Astrocyte (in vitro differentiated cells and primary cell): Measurements from ENCODE around the gene ARL15. TPM values are rescaled to one million over a fixed set of nuclear protein-coding genes. Genes with fewer than 3 reads are reported as not detected.

Source experiments
- DNase-seq: peaks from one replicate; pipeline ENCODE4 v3.0.0-alpha.2; 2010; ENCODE audit warnings: low read depth
- FAIRE-seq: peaks from 2 replicates; lab custom pipeline; 2011; peaks lifted over from hg19 to GRCh38; lab: Jason Lieb, UNC
- H2AFZ ChIP-seq: 2 replicates; pipeline ENCODE4 v1.6.0; 2012; ENCODE audit warnings: low read depth, low read length, inconsistent platforms
- H3K27ac ChIP-seq: 2 replicates; pipeline ENCODE4 v1.5.1; 2011; ENCODE audit warnings: low read depth, low read length, inconsistent platforms
- H3K27me3 ChIP-seq: 2 replicates; pipeline ENCODE4 v1.6.0; 2011; ENCODE audit warnings: low read length, inconsistent platforms; ENCODE audit not compliant: insufficient read depth
- H3K36me3 ChIP-seq: 2 replicates; pipeline ENCODE4 v1.5.1; 2011; ENCODE audit warnings: low read length, inconsistent platforms; ENCODE audit not compliant: insufficient read depth
- H3K4me1 ChIP-seq: 2 replicates; pipeline ENCODE4 v1.5.1; 2011; ENCODE audit warnings: low read length, inconsistent platforms; ENCODE audit not compliant: insufficient read depth
- H3K4me2 ChIP-seq: 2 replicates; pipeline ENCODE4 v1.6.0; 2012; ENCODE audit warnings: low read length, inconsistent platforms
- H3K4me3 ChIP-seq: 2 replicates; pipeline ENCODE4 v1.5.1; 2011; ENCODE audit warnings: low read depth, mild to moderate bottlenecking, low read length, inconsistent platforms; ENCODE audit not compliant: insufficient read depth
- H3K79me2 ChIP-seq: 2 replicates; pipeline ENCODE4 v1.6.0; 2012; ENCODE audit warnings: mild to moderate bottlenecking, low read length, inconsistent platforms; ENCODE audit not compliant: insufficient read depth
- H3K9ac ChIP-seq: 2 replicates; pipeline ENCODE4 v1.6.0; 2012; ENCODE audit warnings: mild to moderate bottlenecking, low read length, inconsistent platforms
- H3K9me3 ChIP-seq: 2 replicates; pipeline ENCODE4 v1.5.1; 2012; ENCODE audit warnings: low read depth, mild to moderate bottlenecking, low read length, inconsistent platforms; ENCODE audit not compliant: insufficient read depth
- H4K20me1 ChIP-seq: 2 replicates; pipeline ENCODE4 v1.6.0; 2012; ENCODE audit warnings: low read length, inconsistent platforms; ENCODE audit not compliant: insufficient read depth
- H3K27ac Mint-ChIP-seq: one replicate; pipeline ENCODE4 v1.8.0; 2021; ENCODE audit warnings: mild to moderate bottlenecking, mixed read lengths; ENCODE audit not compliant: unreplicated experiment
- H3K27me3 Mint-ChIP-seq: one replicate; pipeline ENCODE4 v1.8.0; 2021; ENCODE audit warnings: low read depth, mixed read lengths; ENCODE audit not compliant: unreplicated experiment
- H3K36me3 Mint-ChIP-seq: one replicate; pipeline ENCODE4 v1.8.0; 2021; ENCODE audit warnings: low read depth, mixed read lengths; ENCODE audit not compliant: unreplicated experiment
- H3K4me1 Mint-ChIP-seq: one replicate; pipeline ENCODE4 v1.8.0; 2021; ENCODE audit warnings: low read depth, mixed read lengths; ENCODE audit not compliant: unreplicated experiment
- H3K4me3 Mint-ChIP-seq: one replicate; pipeline ENCODE4 v1.8.0; 2021; ENCODE audit warnings: mild to moderate bottlenecking, moderate library complexity, mixed read lengths; ENCODE audit not compliant: unreplicated experiment
- H3K9me3 Mint-ChIP-seq: one replicate; pipeline ENCODE4 v1.8.0; 2021; ENCODE audit warnings: mild to moderate bottlenecking, mixed read lengths; ENCODE audit not compliant: unreplicated experiment
- CTCF ChIP-seq: IDR thresholded peaks from 2 replicates; pipeline ENCODE4 v1.5.1; 2011; ENCODE audit warnings: low read depth, mild to moderate bottlenecking, inconsistent platforms, low read length, moderate library complexity; ENCODE audit not compliant: insufficient read depth
- EZH2 ChIP-seq: IDR thresholded peaks from 2 replicates; pipeline ENCODE4 v1.6.1; 2012; ENCODE audit warnings: mild to moderate bottlenecking, low read length, inconsistent platforms; ENCODE audit not compliant: insufficient read depth
- total RNA-seq: library from RNA; stranded (reverse); gene quantifications from 2 replicates; pipeline ENCODE4 v1.2.1, GENCODE V29; 2021

Gene ARL15
- total RNA-seq, 1 donor from 2014 or later = 29.1 TPM

GRCh38 chr5:54030981-54031380 lies 279.4 kb downstream of the ARL15 start:
- FAIRE-seq = no peak

GRCh38 chr5:54024466-54024865 lies 285.9 kb downstream of the ARL15 start:
- no peak overlapping the region for H3K4me2 ChIP-seq
- H3K79me2 ChIP-seq = no peaks in the 10 kb centered on the region
- Mint-ChIP-seq H3K9me3 (no peaks in the 10 kb centered on the region), H3K4me3 (no peak overlapping the region), H3K4me1 (peaks cover 16% of the 10 kb centered on the region), H3K36me3 (peaks cover 3% of the 10 kb centered on the region), H3K27me3 (no peaks in the 10 kb centered on the region), H3K27ac (no peak overlapping the region)
- no peak overlapping the region for H3K9ac ChIP-seq
- DNase-seq = peak; percentile 12
- no peak overlapping the region for H2AFZ ChIP-seq
- peak; percentile 34 for FAIRE-seq
- H3K27ac ChIP-seq = no peak overlapping the region
- no peaks in the 10 kb centered on the region for H3K27me3 ChIP-seq
- H3K9me3 ChIP-seq = no peaks in the 10 kb centered on the region
- H3K4me1 ChIP-seq = no peaks in the 10 kb centered on the region
- H3K36me3 ChIP-seq = no peaks in the 10 kb centered on the region
- TF ChIP-seq CTCF (no peak), EZH2 (no peak)
- no peaks in the 10 kb centered on the region for H4K20me1 ChIP-seq
- H3K4me3 ChIP-seq = no peak overlapping the region

More at GRCh38 chr5:54030981-54031380, 279.4 kb downstream of the ARL15 start:
- Histone ChIP-seq H3K9ac (no peak overlapping the region), H3K36me3 (no peaks in the 10 kb centered on the region), H3K27me3 (no peaks in the 10 kb centered on the region), H3K27ac (no peak overlapping the region), H3K4me1 (no peaks in the 10 kb centered on the region), H2AFZ (no peak overlapping the region), H4K20me1 (no peaks in the 10 kb centered on the region), H3K4me2 (no peak overlapping the region), H3K79me2 (no peaks in the 10 kb centered on the region), H3K4me3 (no peak overlapping the region), H3K9me3 (no peaks in the 10 kb centered on the region)
- Mint-ChIP-seq H3K4me1 (no peaks in the 10 kb centered on the region), H3K27ac (no peak overlapping the region), H3K36me3 (peaks cover 2% of the 10 kb centered on the region), H3K27me3 (no peaks in the 10 kb centered on the region), H3K9me3 (no peaks in the 10 kb centered on the region), H3K4me3 (no peak overlapping the region)
- DNase-seq = no peak
- TF ChIP-seq EZH2 = no peak
- TF ChIP-seq CTCF = no peak

GRCh38 chr5:54022223-54022622 lies 288.1 kb downstream of the ARL15 start:
- no peaks in the 10 kb centered on the region for H3K79me2 ChIP-seq
- Mint-ChIP-seq H3K27ac (peak overlapping the region; percentile 96), H3K36me3 (peaks cover 2% of the 10 kb centered on the region), H3K4me3 (peak overlapping the region; percentile 72), H3K27me3 (no peaks in the 10 kb centered on the region), H3K9me3 (no peaks in the 10 kb centered on the region), H3K4me1 (peaks cover 18% of the 10 kb centered on the region)
- H2AFZ ChIP-seq = no peak overlapping the region
- TF ChIP-seq EZH2 = no peak
- no peak for TF ChIP-seq CTCF
- no peaks in the 10 kb centered on the region for H3K36me3 ChIP-seq
- no peak overlapping the region for H3K4me2 ChIP-seq
- H3K9ac ChIP-seq = no peak overlapping the region
- FAIRE-seq = no peak
- H3K9me3 ChIP-seq = no peaks in the 10 kb centered on the region
- no peak overlapping the region for H3K27ac ChIP-seq
- H4K20me1 ChIP-seq = no peaks in the 10 kb centered on the region
- no peaks in the 10 kb centered on the region for H3K27me3 ChIP-seq
- no peak overlapping the region for H3K4me3 ChIP-seq
- DNase-seq = no peak
- no peaks in the 10 kb centered on the region for H3K4me1 ChIP-seq
